ENCODE results near the gene MYCBPAP. TPM values are rescaled to one million over a fixed set of nuclear protein-coding genes. Genes with fewer than 3 reads are reported as not detected.

Gene MYCBPAP
- total RNA-seq, 1 experiment from 2014 or later, result not detected

GRCh38 chr17:50537721-50538548 lies 29.7 kb downstream of the MYCBPAP start:
- DNase-seq (ENCODE audit: low read depth), result no peak

DNA sequence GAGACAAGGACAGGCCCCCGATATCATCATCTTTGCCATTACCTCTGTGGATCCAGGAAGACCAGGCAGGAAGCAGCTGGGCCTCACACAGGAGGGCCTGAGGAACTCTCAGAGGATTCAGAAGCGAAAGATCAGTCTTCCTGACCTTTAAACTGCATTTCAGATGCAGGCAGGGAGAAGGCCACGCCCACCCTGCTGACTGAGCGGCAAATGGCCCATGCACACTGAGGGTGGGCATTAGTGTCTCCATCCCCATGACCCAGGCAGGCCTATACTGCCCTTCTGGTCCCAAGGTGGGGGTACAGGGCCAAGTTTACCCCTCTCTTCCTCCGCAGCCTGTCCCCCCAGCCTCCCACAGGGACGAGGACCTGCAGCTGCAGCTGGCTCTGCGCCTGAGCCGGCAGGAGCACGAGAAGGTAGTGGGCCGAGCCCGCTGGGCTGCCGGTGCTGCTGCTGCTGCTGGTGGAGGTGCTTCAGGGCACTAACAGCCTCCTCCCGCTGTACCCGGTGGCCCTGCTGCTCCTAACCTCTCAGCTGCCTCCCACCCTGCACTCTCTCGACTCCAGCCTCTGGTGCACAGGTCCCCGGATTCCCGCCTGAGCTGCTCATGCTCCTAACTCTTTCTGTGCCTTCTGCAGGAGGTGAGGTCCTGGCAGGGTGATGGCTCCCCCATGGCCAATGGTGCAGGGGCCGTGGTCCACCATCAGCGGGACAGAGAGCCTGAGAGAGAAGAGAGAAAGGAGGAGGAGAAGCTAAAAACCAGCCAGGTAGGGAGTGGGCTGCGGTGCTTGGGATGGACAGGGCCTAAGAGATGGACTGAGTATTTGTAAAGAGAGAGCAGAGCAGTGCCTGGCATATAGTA lies 30.5 kb downstream of the MYCBPAP start:
- DNase-seq (ENCODE audit: low read depth), result no peak

DNA sequence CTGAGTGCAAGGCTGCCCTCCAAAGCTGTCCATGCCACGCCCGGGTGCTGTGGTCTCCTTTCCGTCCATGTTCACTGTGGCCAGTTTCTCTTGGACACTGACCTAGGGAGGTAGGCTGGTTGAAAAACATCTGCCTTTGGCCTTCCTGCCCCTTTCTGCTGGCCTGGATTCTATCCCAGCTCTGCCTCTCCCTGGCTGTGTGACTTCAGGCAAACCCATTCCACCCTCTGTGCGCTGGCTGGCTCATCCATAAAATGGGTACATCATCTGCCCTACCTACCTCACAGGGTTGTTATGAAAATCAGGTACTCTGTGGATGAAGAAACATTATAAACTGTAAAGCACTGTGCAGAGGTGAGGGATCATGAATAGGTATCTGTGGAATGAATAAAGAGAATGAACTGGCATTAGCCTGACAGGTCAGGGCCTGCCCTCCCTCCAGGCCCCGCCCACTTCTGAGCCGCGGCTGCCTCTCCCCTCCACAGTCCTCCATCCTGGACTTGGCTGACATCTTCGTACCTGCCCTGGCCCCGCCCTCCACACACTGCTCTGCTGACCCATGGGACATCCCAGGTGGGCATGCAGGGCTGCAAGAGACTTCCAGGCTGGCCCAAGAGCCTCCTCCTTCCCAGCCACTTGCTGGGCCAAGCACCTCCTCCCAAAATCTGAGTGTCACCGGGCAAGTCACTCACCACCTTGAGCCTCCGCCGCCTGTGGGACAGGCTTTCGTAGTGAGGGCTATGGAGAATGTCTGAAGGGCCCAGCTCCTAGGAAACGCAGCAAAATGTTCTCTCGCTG lies 31.7 kb downstream of the MYCBPAP start:
- no peak for DNase-seq (ENCODE audit: low read depth)

DNA sequence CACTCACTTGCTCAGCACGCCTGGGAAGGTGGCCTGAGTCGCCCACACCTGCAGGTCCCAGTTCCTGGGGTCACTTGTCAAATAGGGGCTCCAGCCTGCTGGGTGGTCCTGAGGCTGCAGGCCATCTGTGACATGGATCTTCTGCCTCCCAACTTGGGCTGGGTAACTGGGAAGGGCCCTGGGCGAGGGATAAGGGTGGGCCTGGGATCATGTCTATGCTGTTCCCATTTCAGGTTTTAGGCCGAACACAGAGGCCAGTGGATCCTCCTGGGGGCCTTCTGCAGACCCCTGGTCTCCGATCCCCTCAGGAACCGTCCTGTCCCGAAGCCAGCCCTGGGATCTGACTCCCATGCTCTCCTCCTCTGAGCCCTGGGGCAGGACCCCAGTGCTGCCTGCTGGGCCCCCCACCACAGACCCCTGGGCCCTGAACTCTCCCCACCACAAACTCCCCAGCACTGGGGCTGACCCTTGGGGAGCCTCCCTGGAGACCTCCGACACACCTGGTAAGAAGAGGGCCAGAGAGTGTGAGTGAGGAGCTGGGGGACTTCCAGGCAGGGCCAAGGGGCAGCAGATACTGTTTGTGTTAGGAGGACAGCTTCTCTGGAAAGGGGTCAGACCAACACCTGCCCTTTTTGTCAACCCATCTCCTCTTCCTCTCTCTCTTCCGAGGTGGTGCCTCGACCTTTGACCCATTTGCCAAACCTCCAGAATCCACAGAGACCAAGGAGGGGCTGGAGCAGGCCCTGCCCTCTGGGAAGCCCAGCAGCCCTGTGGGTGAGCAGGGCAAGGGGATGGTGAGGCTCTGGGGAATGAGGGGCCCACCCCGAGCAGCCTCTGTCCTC lies 32.5 kb downstream of the MYCBPAP start:
- no peak for DNase-seq (ENCODE audit: low read depth)

DNA sequence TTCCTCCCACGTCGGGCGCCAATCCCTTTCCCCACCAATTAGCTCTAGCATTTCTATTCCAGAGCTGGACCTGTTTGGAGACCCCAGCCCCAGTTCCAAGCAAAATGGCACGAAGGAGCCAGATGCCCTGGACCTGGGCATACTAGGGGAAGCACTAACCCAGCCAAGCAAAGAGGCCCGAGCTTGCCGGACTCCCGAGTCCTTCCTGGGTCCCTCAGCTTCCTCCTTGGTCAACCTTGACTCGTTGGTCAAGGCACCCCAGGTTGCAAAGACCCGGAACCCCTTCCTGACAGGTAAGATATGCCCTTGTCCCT lies 33.1 kb downstream of the MYCBPAP start:
- DNase-seq (ENCODE audit: low read depth), result no peak

GRCh38 chr17:50541716-50542688 lies 33.8 kb downstream of the MYCBPAP start:
- peak; percentile 77 for DNase-seq (ENCODE audit: low read depth)

DNA sequence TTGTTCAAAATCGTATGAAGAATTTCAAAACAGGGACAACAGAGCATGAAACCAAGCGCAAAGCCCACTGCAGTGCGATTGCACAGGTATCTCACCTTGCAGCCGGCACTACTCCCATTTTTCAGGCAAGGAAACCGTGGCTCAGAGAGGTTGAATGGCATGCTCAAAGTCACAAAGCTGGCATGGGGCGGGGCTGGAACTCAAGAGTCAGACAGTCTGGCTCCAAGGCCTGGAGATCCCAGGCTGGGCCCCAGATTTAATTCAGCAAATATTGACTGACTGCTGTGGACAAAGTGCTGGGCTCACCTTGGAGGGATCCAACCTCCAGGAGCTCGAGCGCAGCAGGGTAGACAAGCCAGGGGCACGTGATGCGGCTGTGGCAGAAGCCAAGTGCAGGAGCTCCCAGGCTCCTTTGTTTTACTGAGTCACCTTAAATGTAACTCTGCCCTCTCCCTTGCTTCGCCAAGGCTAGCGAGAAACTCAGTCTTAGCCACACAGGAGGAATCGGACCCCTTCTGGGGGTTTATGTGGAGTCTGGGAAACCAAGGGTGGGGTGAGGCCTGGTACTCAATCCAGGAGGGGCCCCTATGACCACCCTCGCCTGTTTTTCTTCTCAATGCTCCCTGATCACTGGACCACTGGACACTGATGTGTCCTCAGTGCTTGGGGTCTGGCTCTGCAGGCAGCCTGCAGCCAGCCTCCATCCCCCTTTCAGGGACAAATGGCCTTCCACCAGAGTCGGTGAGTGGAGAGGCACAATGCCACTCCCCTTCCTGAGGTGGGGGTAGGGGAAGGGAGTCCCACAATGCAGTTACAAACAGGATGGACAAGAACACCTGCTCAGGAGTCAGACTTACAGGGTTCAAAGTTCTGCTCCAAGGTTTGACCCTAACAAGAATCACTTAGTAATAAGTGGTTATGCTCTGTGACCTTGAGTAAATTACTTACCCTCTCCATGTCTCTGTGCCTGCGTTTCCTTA lies 34.8 kb downstream of the MYCBPAP start:
- no peak for DNase-seq (ENCODE audit: low read depth)

- no peak for DNase-seq (ENCODE audit: low read depth)
Measured at GRCh38 chr17:50544516-50544915, 36.3 kb downstream of the MYCBPAP start.

GRCh38 chr17:50545311-50545710 lies 37.1 kb downstream of the MYCBPAP start:
- DNase-seq (ENCODE audit: low read depth), result no peak

DNA sequence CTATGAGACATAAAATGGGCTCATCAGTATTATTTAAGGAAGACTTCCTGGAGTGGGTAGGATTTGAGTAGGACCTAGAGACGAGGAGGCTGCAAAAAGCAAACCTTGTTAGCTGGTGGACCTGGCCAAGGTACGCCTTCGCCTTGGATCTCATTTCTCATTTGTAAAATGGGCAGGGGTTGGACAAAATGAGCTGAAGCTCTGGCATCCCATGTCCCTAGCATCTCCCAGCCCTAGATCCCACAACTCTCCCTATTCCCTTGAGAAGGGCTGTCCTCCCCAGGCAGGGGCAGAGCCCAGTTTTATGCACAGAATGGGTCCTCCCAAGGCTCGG lies 38.4 kb downstream of the MYCBPAP start:
- no peak for DNase-seq (ENCODE audit: low read depth)

GRCh38 chr17:50547035-50547735 lies 38.9 kb downstream of the MYCBPAP start, which contains the start of gene SPATA20:
SPATA20 (plus strand) TSS chr17:50547174; CDS start chr17:50547209, 35 bp downstream.
- DNase-seq (ENCODE audit: low read depth), result peak; percentile 85

GRCh38 chr17:50547736-50548083 lies 39.5 kb downstream of the MYCBPAP start:
- no peak for DNase-seq (ENCODE audit: low read depth)

- DNase-seq (ENCODE audit: low read depth), result no peak
Measured at GRCh38 chr17:50548831-50549230, 40.6 kb downstream of the MYCBPAP start.

- DNase-seq (ENCODE audit: low read depth), result no peak
Measured at GRCh38 chr17:50549256-50549941, 41.2 kb downstream of the MYCBPAP start.

DNA sequence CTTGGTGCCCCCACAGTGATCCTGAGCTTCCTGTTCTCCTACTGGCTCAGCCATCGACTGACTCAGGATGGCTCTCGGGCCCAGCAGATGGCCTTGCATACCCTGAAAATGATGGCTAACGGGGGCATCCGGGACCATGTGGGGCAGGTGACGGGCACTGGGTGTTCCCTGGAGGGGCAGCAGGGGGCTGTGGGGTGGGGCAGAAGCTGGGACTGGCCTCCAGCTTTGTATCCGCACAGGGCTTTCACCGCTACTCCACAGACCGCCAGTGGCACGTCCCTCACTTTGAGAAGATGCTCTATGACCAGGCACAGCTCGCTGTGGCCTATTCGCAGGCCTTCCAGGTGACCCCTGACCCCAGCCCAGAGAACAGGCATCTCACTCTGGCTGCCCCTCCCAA lies 41.7 kb downstream of the MYCBPAP start:
- DNase-seq (ENCODE audit: low read depth), result no peak

DNA sequence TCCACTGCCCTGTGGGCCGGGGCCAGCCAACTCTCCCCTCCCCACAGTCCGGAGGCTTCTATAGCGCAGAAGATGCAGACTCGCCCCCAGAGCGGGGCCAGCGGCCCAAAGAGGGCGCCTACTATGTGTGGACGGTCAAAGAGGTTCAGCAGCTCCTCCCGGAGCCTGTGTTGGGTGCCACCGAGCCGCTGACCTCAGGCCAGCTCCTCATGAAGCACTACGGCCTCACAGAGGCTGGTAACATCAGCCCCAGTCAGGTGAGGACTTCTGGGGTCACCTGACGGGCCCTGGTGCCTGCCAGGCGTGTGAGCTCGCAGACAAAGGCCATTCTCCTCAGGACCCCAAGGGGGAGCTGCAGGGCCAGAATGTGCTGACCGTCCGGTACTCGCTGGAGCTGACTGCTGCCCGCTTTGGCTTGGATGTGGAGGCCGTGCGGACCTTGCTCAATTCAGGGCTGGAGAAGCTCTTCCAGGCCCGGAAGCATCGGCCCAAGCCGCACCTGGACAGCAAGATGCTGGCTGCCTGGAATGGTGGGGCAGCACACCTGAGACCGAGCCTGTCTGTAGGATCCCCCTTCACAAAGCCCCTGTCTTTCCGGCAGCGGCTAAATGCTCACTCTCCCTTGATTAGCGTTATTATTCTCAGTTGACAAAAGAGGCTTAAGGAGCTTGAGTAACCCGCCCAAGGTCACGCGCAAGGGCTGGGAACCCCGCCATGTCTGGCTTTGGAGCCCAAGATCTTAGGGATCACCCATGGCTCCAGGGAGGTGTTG lies 42.6 kb downstream of the MYCBPAP start:
- DNase-seq (ENCODE audit: low read depth), result peak; percentile 67

DNA sequence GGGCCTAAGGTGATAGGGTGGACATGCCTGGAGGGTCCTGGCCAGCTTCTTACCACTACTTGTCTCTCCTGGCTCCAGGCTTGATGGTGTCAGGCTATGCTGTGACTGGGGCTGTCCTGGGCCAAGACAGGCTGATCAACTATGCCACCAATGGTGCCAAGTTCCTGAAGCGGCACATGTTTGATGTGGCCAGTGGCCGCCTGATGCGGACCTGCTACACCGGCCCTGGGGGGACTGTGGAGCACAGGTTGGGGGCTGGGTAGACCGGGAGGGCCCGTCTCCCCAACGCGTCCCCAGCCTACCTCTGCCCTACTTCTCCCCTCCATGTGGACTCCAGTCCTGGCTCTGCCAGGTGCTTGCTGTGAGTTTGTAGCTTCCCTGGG lies 43.2 kb downstream of the MYCBPAP start:
- no peak for DNase-seq (ENCODE audit: low read depth)
